G401.6 (cell line): ENCODE results near the gene TXNDC2.

Source experiments
- FAIRE-seq: peaks from 2 replicates; lab custom pipeline; 2012; peaks lifted over from hg19 to GRCh38; lab: Jason Lieb, UNC

The TXNDC2 gene

GRCh38 chr18:9933865-9934264, 48.1 kb downstream of the TXNDC2 start:
- FAIRE-seq: no peak

- no peak for FAIRE-seq
Measured at GRCh38 chr18:9934274-9934673, 48.5 kb downstream of the TXNDC2 start.
